NT2/D1 (cell line): ENCODE results near the gene EPM2A.

ENCODE experiments used
- DNase-seq: peaks from one replicate; pipeline ENCODE4 v3.0.0-alpha.2; 2011; ENCODE audit warnings: low read depth, low spot score
- H3K27me3 ChIP-seq: 2 replicates; pipeline ENCODE4 v1.6.0; 2011; ENCODE audit warnings: mild to moderate bottlenecking; ENCODE audit not compliant: insufficient read length, insufficient read depth
- H3K36me3 ChIP-seq: 2 replicates; pipeline ENCODE4 v1.6.1; 2011; ENCODE audit warnings: mild to moderate bottlenecking, low read length, mixed read lengths; ENCODE audit not compliant: insufficient read depth, insufficient read length
- H3K4me1 ChIP-seq: 2 replicates; pipeline ENCODE4 v1.5.1; 2011; ENCODE audit not compliant: insufficient read depth, insufficient read length
- H3K4me3 ChIP-seq: 2 replicates; pipeline ENCODE4 v1.5.1; 2011; ENCODE audit warnings: low read depth; ENCODE audit not compliant: insufficient read length
- H3K9ac ChIP-seq: 2 replicates; pipeline ENCODE4 v1.6.0; 2011; ENCODE audit warnings: low read depth; ENCODE audit not compliant: insufficient read length
- H3K9me3 ChIP-seq: 2 replicates; pipeline ENCODE4 v1.5.1; 2011; ENCODE audit warnings: mild to moderate bottlenecking, low read length; ENCODE audit not compliant: insufficient read depth
- SUZ12 ChIP-seq: IDR thresholded peaks from 2 replicates; pipeline ENCODE4 v1.6.1; 2011; ENCODE audit not compliant: insufficient read length, insufficient read depth; ENCODE audit errors: extremely low read depth
- YY1 ChIP-seq: IDR thresholded peaks from 2 replicates; pipeline ENCODE4 v1.6.1; 2011; ENCODE audit not compliant: insufficient read length, insufficient read depth
- ZNF274 ChIP-seq: IDR thresholded peaks from 2 replicates; pipeline ENCODE4 v1.6.1; 2011; ENCODE audit warnings: mild to moderate bottlenecking, low read depth, low read length

EPM2A gene

DNA sequence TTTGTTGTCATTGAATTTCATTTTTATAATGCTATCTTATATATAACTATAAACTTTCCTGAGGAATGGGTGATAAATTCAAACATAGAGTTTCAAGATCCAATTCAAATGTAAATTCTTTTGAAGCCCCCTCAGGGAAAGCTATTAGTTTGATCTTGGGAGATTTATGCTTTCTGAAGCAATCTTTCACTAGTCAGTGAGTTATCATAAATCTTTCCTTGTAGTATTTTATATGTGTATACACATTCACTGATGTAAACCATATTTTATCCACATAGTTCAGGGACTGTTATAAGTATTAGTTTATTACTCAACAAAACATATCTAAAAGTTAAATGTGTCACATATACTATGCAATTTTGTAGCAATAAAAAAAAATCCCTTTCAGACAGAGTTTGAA, 2.9 kb upstream of the EPM2A start:
- no peaks in the 10 kb centered on the region for H3K27me3 ChIP-seq
- TF ChIP-seq SUZ12: no peak
- no peak for TF ChIP-seq ZNF274
- H3K36me3 ChIP-seq: no peaks in the 10 kb centered on the region
- no peaks in the 10 kb centered on the region for H3K9me3 ChIP-seq
- no peaks in the 10 kb centered on the region for H3K4me1 ChIP-seq
- no peak overlapping the region for H3K4me3 ChIP-seq
- H3K9ac ChIP-seq: no peak overlapping the region
- no peak for DNase-seq

DNA sequence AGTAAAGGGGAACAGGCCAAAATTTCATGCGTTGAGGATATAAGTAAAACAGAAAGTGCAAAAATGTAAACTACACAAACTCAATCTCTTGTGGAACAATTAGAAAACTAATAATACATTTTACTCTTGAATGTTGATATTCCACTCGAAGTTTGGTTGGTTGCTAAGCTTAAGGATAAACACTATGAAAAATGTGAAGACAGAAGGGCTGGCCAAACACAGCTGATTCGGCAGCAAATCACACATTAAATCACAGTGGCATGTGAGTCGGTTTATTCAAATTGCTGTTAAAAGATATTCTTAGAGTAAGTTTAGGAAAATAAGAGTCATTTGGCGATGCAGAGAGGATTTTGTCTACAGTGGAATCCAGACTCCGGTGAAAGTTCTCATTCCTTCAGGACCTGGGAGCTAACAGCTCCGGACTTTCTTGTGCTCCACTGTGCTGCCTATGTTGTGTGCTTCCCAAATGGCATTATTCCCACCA, 1.4 kb upstream of the EPM2A start:
- H3K9me3 ChIP-seq: no peaks in the 10 kb centered on the region
- H3K36me3 ChIP-seq: no peaks in the 10 kb centered on the region
- no peaks in the 10 kb centered on the region for H3K27me3 ChIP-seq
- no peaks in the 10 kb centered on the region for H3K4me1 ChIP-seq
- no peak for DNase-seq
- no peak for TF ChIP-seq SUZ12
- TF ChIP-seq ZNF274: no peak
- no peak for TF ChIP-seq YY1
- no peak overlapping the region for H3K4me3 ChIP-seq
- H3K9ac ChIP-seq: no peak overlapping the region

DNA sequence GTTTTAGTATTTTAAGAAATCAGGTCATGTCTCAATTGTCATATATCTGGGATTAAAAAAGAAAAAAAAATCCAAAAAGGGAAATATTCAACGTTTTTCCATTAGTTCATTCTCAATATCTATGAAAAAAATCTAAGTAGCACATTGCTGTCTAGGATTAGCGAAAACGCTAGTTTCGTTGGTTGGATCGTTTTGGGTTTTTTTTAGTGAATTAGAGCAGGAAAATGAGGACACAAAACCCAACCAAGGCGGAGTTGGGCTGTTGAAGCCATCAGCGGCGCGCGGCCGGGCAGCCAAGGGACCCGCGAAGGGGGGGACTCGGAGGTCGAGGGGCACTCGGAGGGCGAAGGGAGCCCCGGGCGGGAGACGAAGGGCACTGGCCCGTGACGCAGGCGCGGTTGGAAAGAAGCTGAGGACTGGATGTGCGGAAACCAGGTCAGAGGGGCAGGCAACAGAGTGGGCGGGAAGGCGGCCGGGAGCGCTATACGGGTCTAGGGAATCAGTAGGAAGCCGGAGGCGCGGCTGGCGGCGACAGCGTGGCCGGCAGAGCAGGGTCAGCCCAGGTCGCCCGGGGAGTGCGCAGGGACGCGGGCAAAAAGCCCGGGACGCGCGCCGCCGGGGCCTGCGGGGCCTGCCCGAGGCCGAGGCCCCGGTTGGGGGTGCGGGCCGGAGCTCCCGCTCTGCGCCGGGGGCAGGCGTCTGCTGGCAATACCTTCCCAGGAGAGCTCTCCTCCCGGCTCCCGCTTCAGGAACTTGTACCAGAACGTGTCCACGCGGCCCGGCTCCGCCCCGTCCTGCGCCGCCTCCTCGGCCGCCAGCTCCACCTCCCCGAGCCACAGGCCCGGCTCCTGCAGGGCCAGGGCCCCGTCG, 599 bp downstream of the EPM2A start:
- Histone ChIP-seq H3K4me1 (no peaks in the 10 kb centered on the region), H3K9ac (peak overlapping the region; percentile 85), H3K27me3 (no peaks in the 10 kb centered on the region), H3K4me3 (peak overlapping the region; percentile 74), H3K9me3 (no peaks in the 10 kb centered on the region; the same call in 1 of the 2 replicates), H3K36me3 (no peaks in the 10 kb centered on the region)
- DNase-seq: peak; percentile 71
- TF ChIP-seq SUZ12: no peak

DNA sequence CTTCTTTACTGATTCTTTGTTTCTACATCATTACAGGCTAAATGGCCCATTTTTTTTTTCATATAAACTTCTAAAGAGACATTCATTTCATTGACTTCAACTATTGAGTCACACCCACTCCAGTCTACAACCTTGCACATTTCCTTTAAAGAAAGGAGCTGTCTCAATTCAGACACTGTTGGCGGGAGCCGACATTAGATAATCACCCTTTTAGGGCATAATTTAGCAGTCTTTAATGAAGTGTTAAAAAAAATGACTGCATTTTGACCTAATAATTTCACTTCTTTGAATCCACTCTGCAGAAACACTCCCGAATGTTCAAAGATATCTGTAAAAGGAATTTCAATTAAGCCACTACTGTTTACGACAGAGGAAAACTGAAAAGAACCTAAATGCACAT, 1.5 kb downstream of the EPM2A start:
- H3K27me3 ChIP-seq: no peaks in the 10 kb centered on the region
- no peak for DNase-seq
- no peaks in the 10 kb centered on the region for H3K4me1 ChIP-seq
- TF ChIP-seq YY1 (no peak), ZNF274 (no peak), SUZ12 (no peak)
- H3K36me3 ChIP-seq: no peaks in the 10 kb centered on the region
- no peak overlapping the region for H3K9ac ChIP-seq
- H3K4me3 ChIP-seq: peak overlapping the region; percentile 74
- H3K9me3 ChIP-seq: peaks cover 7% of the 10 kb centered on the region; the same call in 1 of the 2 replicates

DNA sequence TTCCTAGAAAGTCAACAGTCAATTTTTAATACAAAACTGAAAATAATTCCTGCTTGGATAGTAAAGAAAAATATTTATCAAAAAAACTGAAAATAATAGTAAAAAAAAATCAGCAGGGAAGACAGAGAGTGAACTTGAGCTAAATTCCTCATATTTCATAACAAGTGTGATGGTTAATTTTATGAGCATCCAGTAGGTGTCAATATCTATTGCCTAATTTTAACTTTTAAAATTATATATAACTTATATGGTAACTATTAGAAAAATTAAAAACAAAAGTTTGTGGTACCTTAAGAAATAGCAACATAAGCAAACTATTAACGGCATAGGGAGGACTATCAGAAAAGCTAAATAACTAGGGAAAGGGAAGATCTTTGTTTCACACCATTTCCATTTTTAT, 2.1 kb downstream of the EPM2A start:
- Histone ChIP-seq H3K27me3 (no peaks in the 10 kb centered on the region), H3K36me3 (no peaks in the 10 kb centered on the region), H3K4me3 (no peak overlapping the region), H3K9me3 (peaks cover 9% of the 10 kb centered on the region; the same call in 1 of the 2 replicates), H3K4me1 (no peaks in the 10 kb centered on the region), H3K9ac (no peak overlapping the region)
- DNase-seq: no peak
- TF ChIP-seq YY1: no peak
- no peak for TF ChIP-seq ZNF274
- TF ChIP-seq SUZ12: no peak

DNA sequence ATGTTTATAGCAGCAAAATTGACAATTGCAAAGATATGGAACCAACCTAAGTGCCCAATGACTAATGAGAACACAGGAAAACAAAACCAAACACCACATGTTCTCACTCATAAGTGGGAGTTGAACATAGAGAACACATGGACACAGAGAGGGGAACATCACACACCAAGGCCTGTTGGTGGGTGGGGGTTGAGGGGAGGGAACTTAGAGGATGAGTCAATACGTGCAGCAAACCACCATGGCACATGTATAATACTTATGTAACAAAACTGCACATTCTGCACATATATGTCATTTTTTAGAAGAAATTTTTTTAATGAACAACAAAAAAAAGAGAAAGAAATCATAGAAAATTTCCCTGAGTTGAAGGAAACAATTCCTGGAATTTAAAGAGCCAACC, 3.9 kb downstream of the EPM2A start:
- no peak for TF ChIP-seq ZNF274
- TF ChIP-seq YY1: no peak
- no peak for TF ChIP-seq SUZ12

DNA sequence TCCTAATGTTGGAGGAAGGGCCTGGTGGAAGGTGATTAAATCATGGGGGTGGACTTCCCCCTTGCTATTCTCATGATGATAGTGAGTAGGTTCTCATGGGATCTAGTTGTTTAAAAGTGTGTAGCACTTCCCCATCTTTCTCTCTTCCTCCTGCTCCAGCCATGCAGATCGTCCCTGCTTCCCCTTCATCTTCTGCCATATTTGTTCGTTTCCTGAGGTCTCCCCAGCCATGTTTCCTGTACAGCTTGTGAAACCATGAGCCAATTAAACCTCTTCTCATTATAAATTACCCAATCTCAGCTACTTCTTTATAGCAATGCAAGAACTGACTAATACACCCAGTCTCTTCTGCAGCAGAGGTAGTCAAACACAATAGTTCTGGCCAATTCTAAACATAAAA, 5.4 kb downstream of the EPM2A start:
- no peaks in the 10 kb centered on the region for H3K4me1 ChIP-seq
- no peak overlapping the region for H3K9ac ChIP-seq
- DNase-seq: no peak
- no peak for TF ChIP-seq YY1
- TF ChIP-seq SUZ12: no peak
- TF ChIP-seq ZNF274: no peak
- no peaks in the 10 kb centered on the region for H3K36me3 ChIP-seq
- no peak overlapping the region for H3K4me3 ChIP-seq
- peaks cover 14% of the 10 kb centered on the region; the same call in 1 of the 2 replicates for H3K9me3 ChIP-seq
- H3K27me3 ChIP-seq: no peaks in the 10 kb centered on the region

More for the DNA sequence above, 3.9 kb downstream of the EPM2A start:
- Histone ChIP-seq H3K9ac (no peak overlapping the region), H3K4me1 (no peaks in the 10 kb centered on the region), H3K36me3 (no peaks in the 10 kb centered on the region), H3K9me3 (peaks cover 14% of the 10 kb centered on the region; the same call in 1 of the 2 replicates), H3K4me3 (no peak overlapping the region), H3K27me3 (no peaks in the 10 kb centered on the region)
- no peak for DNase-seq
